CD4-positive, alpha-beta T cell treated with Interleukin-17A for 4 hours (primary cell): ENCODE results near the gene PRMT5.

ENCODE experiments used
- DNase-seq: peaks from one replicate; pipeline ENCODE4 v3.0.0-alpha.2; 2020; ENCODE audit warnings: mixed read lengths

Gene PRMT5

GRCh38 chr14:22896356-22896755 lies 32.8 kb downstream of the PRMT5 start:
- DNase-seq: no peak

- DNase-seq: no peak
Observed at GRCh38 chr14:22895402-22895801, 33.8 kb downstream of the PRMT5 start.

- DNase-seq: no peak
Observed at GRCh38 chr14:22893706-22894105, 35.5 kb downstream of the PRMT5 start.

- DNase-seq: no peak
Observed at GRCh38 chr14:22892488-22892887, 36.7 kb downstream of the PRMT5 start.

- no peak for DNase-seq
Observed at GRCh38 chr14:22890416-22890815, 38.8 kb downstream of the PRMT5 start.

- peak; percentile 55 for DNase-seq
Observed at GRCh38 chr14:22888662-22889061, 40.5 kb downstream of the PRMT5 start.

GRCh38 chr14:22887990-22888378 lies 41.2 kb downstream of the PRMT5 start:
- peak; percentile 56 for DNase-seq

GRCh38 chr14:22887260-22887989 lies 41.8 kb downstream of the PRMT5 start:
- peak; percentile 52 for DNase-seq

- peak; percentile 90 for DNase-seq
Observed at GRCh38 chr14:22886500-22887259, 42.5 kb downstream of the PRMT5 start.

- DNase-seq: no peak
Observed at GRCh38 chr14:22885975-22886374, 43.2 kb downstream of the PRMT5 start.

- no peak for DNase-seq
Observed at GRCh38 chr14:22884738-22885523, 44.2 kb downstream of the PRMT5 start.

- no peak for DNase-seq
Observed at GRCh38 chr14:22884076-22884737, 45.0 kb downstream of the PRMT5 start.

- no peak for DNase-seq
Observed at GRCh38 chr14:22883173-22883976, 45.8 kb downstream of the PRMT5 start, which contains the start of gene REM2. TSS of gene REM2 (plus strand) at chr14:22883222. CDS start at chr14:22883288, 66 bp downstream.

GRCh38 chr14:22882529-22883172 lies 46.5 kb downstream of the PRMT5 start:
- DNase-seq: peak; percentile 63

- DNase-seq: no peak
Observed at GRCh38 chr14:22882064-22882463, 47.1 kb downstream of the PRMT5 start.

- DNase-seq: no peak
Observed at GRCh38 chr14:22878271-22879246, 50.6 kb downstream of the PRMT5 start.

GRCh38 chr14:22877000-22877501 lies 52.1 kb downstream of the PRMT5 start:
- DNase-seq: no peak

GRCh38 chr14:22875748-22876319 lies 53.3 kb downstream of the PRMT5 start:
- DNase-seq: no peak

- no peak for DNase-seq
Observed at GRCh38 chr14:22875003-22875747, 54.0 kb downstream of the PRMT5 start.
